Measurements from ENCODE around the gene DSCAM. TPM values are rescaled to one million over a fixed set of nuclear protein-coding genes. Genes with fewer than 3 reads are reported as not detected.

The DSCAM gene
- total RNA-seq, 1 donor from 2014 or later, result not detected

DNA sequence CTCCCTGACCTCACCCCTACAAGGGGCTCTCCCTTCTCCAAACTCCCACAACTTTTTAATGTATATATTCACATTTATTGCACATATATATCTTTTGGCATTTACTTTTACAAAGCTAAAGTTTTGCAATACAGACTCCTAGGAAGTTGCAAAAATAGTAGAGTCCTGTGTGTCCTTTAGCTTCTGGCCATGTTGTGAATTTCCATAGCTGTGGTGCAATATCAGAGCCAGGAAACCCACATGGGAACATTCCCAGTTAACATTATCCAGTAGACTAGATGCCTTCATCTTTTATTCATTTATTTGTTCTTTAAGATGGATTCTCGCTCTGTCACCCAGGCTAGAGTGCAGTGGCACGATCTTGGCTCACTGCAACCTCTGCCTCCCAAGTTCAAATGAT lies 636.7 kb downstream of the DSCAM start:
- Histone ChIP-seq H3K4me1 (no peaks in the 10 kb centered on the region), H3K9me3 (no peaks in the 10 kb centered on the region), H3K4me3 (no peak overlapping the region), H3K27me3 (no peaks in the 10 kb centered on the region), H3K27ac (no peak overlapping the region), H3K36me3 (no peaks in the 10 kb centered on the region)
- intact Hi-C loops (cut with DNase I), result no loop called here
- TF ChIP-seq, protein P1, sequence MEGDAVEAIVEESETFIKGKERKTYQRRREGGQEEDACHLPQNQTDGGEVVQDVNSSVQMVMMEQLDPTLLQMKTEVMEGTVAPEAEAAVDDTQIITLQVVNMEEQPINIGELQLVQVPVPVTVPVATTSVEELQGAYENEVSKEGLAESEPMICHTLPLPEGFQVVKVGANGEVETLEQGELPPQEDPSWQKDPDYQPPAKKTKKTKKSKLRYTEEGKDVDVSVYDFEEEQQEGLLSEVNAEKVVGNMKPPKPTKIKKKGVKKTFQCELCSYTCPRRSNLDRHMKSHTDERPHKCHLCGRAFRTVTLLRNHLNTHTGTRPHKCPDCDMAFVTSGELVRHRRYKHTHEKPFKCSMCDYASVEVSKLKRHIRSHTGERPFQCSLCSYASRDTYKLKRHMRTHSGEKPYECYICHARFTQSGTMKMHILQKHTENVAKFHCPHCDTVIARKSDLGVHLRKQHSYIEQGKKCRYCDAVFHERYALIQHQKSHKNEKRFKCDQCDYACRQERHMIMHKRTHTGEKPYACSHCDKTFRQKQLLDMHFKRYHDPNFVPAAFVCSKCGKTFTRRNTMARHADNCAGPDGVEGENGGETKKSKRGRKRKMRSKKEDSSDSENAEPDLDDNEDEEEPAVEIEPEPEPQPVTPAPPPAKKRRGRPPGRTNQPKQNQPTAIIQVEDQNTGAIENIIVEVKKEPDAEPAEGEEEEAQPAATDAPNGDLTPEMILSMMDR (IDR thresholded peaks at IDR 0.05), result no peak
- DNase-seq (ENCODE audit: low spot score in 2 of 2), result no peak

- Histone ChIP-seq H3K9me3 (no peaks in the 10 kb centered on the region), H3K36me3 (no peaks in the 10 kb centered on the region), H3K27ac (no peak overlapping the region), H3K27me3 (no peaks in the 10 kb centered on the region), H3K4me3 (no peak overlapping the region), H3K4me1 (no peaks in the 10 kb centered on the region)
- intact Hi-C loops (cut with DNase I), result no loop called here
- TF ChIP-seq, protein P1 (IDR thresholded peaks at IDR 0.05), result no peak
- no peak for DNase-seq (ENCODE audit: low spot score in 2 of 2)
Observed at GRCh38 chr21:40208948-40209345, 638.0 kb downstream of the DSCAM start.

DNA sequence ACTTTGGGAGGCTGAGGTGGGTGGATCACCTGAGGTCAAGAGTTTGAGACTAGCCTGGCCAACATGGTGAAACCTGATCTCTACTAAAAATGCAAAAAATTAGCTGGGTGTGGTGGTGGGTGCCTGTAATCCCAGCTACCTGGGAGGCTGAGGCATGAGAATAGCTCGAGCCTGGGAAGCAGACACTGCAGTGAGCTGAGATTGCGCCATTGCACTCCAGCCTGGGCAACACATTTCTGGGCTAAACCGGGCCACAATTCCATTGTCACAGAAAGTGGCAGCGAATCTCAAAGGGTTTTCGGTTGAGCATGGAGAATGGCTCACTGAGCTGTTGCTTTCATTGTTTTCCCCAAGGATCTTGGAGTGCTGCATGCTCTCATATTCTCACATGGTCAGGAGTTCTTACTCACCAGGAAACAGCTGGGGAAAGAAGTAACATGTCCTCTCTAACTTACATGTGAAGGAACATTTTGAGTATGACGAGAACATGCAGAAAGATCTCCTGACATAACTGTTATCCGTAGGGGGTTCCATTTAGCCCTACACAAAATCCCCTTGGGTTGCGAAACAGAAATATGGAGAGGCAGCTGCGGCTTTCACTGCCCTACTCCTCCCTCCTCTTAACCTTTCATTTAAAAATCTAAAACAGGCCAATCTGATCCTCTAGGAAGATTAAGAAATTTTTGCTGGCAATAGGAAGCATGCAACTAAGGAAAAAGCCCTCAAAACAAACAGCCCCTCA lies 638.6 kb downstream of the DSCAM start:
- Histone ChIP-seq H3K27ac (no peak overlapping the region), H3K9me3 (no peaks in the 10 kb centered on the region), H3K36me3 (no peaks in the 10 kb centered on the region), H3K27me3 (no peaks in the 10 kb centered on the region), H3K4me1 (no peaks in the 10 kb centered on the region), H3K4me3 (no peak overlapping the region)
- no peak for DNase-seq (ENCODE audit: low spot score in 2 of 2)
- intact Hi-C loops (cut with DNase I), result no loop called here
- TF ChIP-seq, protein P1 (IDR thresholded peaks at IDR 0.05), result no peak

DNA sequence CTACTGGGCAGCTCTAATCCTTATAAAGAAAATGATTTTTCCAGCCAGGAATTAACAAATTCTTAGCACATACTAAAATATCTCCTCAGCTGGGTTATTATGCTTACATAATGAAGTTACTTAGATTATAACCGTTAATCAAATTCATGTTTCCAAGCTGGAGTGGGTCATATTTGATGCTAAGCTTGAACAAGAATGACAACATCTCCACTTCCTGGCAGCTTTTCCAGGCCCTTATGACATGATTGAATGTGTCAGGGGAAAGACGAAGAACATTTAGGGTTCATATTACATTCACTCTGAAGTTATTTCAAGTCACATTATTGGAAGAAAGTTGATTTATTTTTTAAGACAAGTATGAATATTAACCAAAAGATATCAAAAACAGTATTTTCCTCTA lies 646.0 kb downstream of the DSCAM start:
- TF ChIP-seq, protein P1 (IDR thresholded peaks at IDR 0.05), result no peak
- no peak for DNase-seq (ENCODE audit: low spot score in 2 of 2)
- Histone ChIP-seq H3K27ac (no peak overlapping the region), H3K4me1 (no peaks in the 10 kb centered on the region), H3K36me3 (no peaks in the 10 kb centered on the region), H3K9me3 (no peaks in the 10 kb centered on the region), H3K4me3 (no peak overlapping the region), H3K27me3 (no peaks in the 10 kb centered on the region)
- intact Hi-C loops (cut with DNase I), result no loop called here

- no peaks in the 10 kb centered on the region for H3K4me1 ChIP-seq
- TF ChIP-seq, protein P1 (IDR thresholded peaks at IDR 0.05), result no peak
- no peaks in the 10 kb centered on the region for H3K36me3 ChIP-seq
- H3K27me3 ChIP-seq, result no peaks in the 10 kb centered on the region
- DNase-seq (ENCODE audit: low spot score in 2 of 2), result no peak
- no peak overlapping the region for H3K4me3 ChIP-seq
- intact Hi-C loops (cut with DNase I), result no loop called here
- H3K27ac ChIP-seq, result no peak overlapping the region
- no peaks in the 10 kb centered on the region for H3K9me3 ChIP-seq
Observed at GRCh38 chr21:40200126-40200525, 646.8 kb downstream of the DSCAM start.
